Trophoblast cell (in vitro differentiated cells and primary cell): ENCODE results near the gene PDE1A.
A peak's percentile ranks its signal among the peaks of the same experiment; 100 is the strongest.

Experiments
- DNase-seq, 2 donors: peaks; one replicate each; pipeline ENCODE4 v3.0.0-alpha.2; 2016
- H2AFZ ChIP-seq: 2 replicates; pipeline ENCODE4 v1.6.1; 2013; ENCODE audit warnings: low read length, moderate library complexity, mild to moderate bottlenecking; ENCODE audit not compliant: insufficient read depth, poor library complexity
- H2AK5ac ChIP-seq: 2 replicates; pipeline ENCODE4 v1.6.1; 2013; ENCODE audit warnings: mild to moderate bottlenecking, low read length
- H2BK120ac ChIP-seq: 2 replicates; pipeline ENCODE4 v1.6.1; 2013; ENCODE audit warnings: low read length, mild to moderate bottlenecking, moderate library complexity; ENCODE audit not compliant: insufficient read depth, poor library complexity
- H2BK12ac ChIP-seq: 2 replicates; pipeline ENCODE4 v1.6.1; 2013; ENCODE audit warnings: mild to moderate bottlenecking, low read length, moderate library complexity
- H2BK5ac ChIP-seq: 2 replicates; pipeline ENCODE4 v1.6.1; 2013; ENCODE audit warnings: low read length, low read depth, moderate library complexity, mild to moderate bottlenecking; ENCODE audit not compliant: poor library complexity
- H3K14ac ChIP-seq: 2 replicates; pipeline ENCODE4 v1.6.1; 2013; ENCODE audit warnings: mild to moderate bottlenecking, low read length
- H3K18ac ChIP-seq: 2 replicates; pipeline ENCODE4 v1.6.1; 2013; ENCODE audit warnings: mild to moderate bottlenecking, low read length
- H3K23ac ChIP-seq: 2 replicates; pipeline ENCODE4 v1.6.1; 2013; ENCODE audit warnings: low read length
- H3K27ac ChIP-seq: 2 replicates; pipeline ENCODE4 v1.5.1; 2013; ENCODE audit warnings: low read depth, mild to moderate bottlenecking, inconsistent platforms, low read length, moderate library complexity
- H3K27me3 ChIP-seq: 2 replicates; pipeline ENCODE4 v1.6.1; 2013; ENCODE audit warnings: inconsistent platforms, mild to moderate bottlenecking, low read length, moderate library complexity; ENCODE audit not compliant: insufficient read depth
- H3K36me3 ChIP-seq, 2 experiments: 1 replicate in 1 of 2; 2 replicates in 1 of 2; pipeline ENCODE4 v1.6.1; 2013; ENCODE audit warnings: low read length in 2 of 2, mild to moderate bottlenecking in 2 of 2, moderate library complexity in 1 of 2; ENCODE audit not compliant: insufficient read depth in 2 of 2, control insufficient read depth in 1 of 2
- H3K4ac ChIP-seq: 2 replicates; pipeline ENCODE4 v1.6.1; 2013; ENCODE audit warnings: low read depth, mild to moderate bottlenecking, low read length, moderate library complexity
- H3K4me1 ChIP-seq, 2 experiments: 1 replicate in 1 of 2; 2 replicates in 1 of 2; pipeline ENCODE4 v1.6.1; 2013; ENCODE audit warnings: low read length in 2 of 2, mild to moderate bottlenecking in 2 of 2, moderate library complexity in 1 of 2; ENCODE audit not compliant: insufficient read depth in 2 of 2, control insufficient read depth in 1 of 2
- H3K4me2 ChIP-seq: 2 replicates; pipeline ENCODE4 v1.6.1; 2013; ENCODE audit warnings: inconsistent platforms, mild to moderate bottlenecking, low read length, moderate library complexity
- H3K4me3 ChIP-seq: 2 replicates; pipeline ENCODE4 v1.5.1; 2013; ENCODE audit warnings: mild to moderate bottlenecking, low read depth, low read length, inconsistent platforms
- H3K79me1 ChIP-seq: one replicate; pipeline ENCODE4 v1.6.1; 2013; ENCODE audit warnings: low read length
- H3K79me2 ChIP-seq: 2 replicates; pipeline ENCODE4 v1.6.1; 2013; ENCODE audit warnings: low read length, mild to moderate bottlenecking; ENCODE audit not compliant: control insufficient read depth, insufficient read depth, poor library complexity
- H3K9ac ChIP-seq: 2 replicates; pipeline ENCODE4 v1.6.1; 2013; ENCODE audit warnings: mild to moderate bottlenecking, low read length
- H3K9me3 ChIP-seq: 2 replicates; pipeline ENCODE4 v1.6.1; 2013; ENCODE audit warnings: low read depth, mild to moderate bottlenecking, control low read depth, inconsistent platforms, low read length; ENCODE audit not compliant: insufficient read depth
- H4K12ac ChIP-seq: 2 replicates; pipeline ENCODE4 v1.6.1; 2013; ENCODE audit warnings: low read depth, mild to moderate bottlenecking, low read length, moderate library complexity
- H4K8ac ChIP-seq: 2 replicates; pipeline ENCODE4 v1.6.1; 2013; ENCODE audit warnings: low read depth, mild to moderate bottlenecking, low read length, moderate library complexity
- H4K91ac ChIP-seq: one replicate; pipeline ENCODE4 v1.6.1; 2013; ENCODE audit warnings: low read depth, mild to moderate bottlenecking, low read length, moderate library complexity
- WGBS: extraction: QIAGEN DNeasy Blood & Tissue Kit; methylation state at CpG from one replicate; pipeline ENCODE4 v1.1.7; 2013; ENCODE audit warnings: missing lambda C conversion rate; ENCODE audit not compliant: insufficient read length, insufficient coverage; ENCODE audit errors: extremely low coverage; 5-methylcytosine and 5-hydroxymethylcytosine counted together

PDE1A gene

GRCh38 chr2:182372661-182373060 is 54.2 kb downstream of the PDE1A start:
- Histone ChIP-seq H3K9ac (no peak overlapping the region), H4K91ac (no peak overlapping the region), H3K27me3 (no peaks in the 10 kb centered on the region), H4K12ac (no peak overlapping the region), H3K9me3 (peaks cover 5% of the 10 kb centered on the region), H2BK5ac (peak overlapping the region; percentile 85), H3K4ac (no peak overlapping the region), H2AFZ (peak overlapping the region; percentile 8), H3K79me2 (no peaks in the 10 kb centered on the region), H3K4me1 (peaks cover 0 to 2% of the 10 kb centered on the region in 2 experiments), H3K36me3 (no peaks in the 10 kb centered on the region), H3K18ac (no peak overlapping the region), H3K4me2 (peak overlapping the region; percentile 19), H3K14ac (no peak overlapping the region), H3K27ac (peak overlapping the region; percentile 79), H2BK120ac (no peak overlapping the region), H4K8ac (no peak overlapping the region), H2BK12ac (no peak overlapping the region), H3K79me1 (no peaks in the 10 kb centered on the region), H3K23ac (no peak overlapping the region), H3K4me3 (no peak overlapping the region), H2AK5ac (no peak overlapping the region)
- no CpG with 5 or more reads among the region's 2 CpGs for WGBS
- DNase-seq = peak in 1 of 2 donors; percentile 43

DNA sequence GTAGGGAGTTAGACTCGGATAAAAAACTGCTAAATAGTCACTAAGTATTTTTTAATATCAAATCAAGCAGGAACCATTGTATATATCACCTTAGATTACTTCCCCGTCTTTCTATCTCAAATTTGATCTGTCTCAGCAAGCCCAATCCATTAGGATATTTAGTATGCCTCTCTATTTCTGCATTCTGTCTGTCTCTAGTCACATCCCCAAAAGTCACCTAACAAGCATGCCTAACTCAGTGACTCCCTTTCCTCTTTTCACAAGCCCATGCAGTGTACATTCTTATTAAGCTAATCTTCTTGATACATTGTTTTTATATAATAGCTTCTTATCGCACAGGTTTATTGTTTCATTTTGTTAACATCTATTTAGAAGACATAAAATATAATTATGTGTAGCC is 57.8 kb downstream of the PDE1A start:
- Histone ChIP-seq H3K9me3 (no peaks in the 10 kb centered on the region), H3K4me1 (peaks cover 0 to 2% of the 10 kb centered on the region in 2 experiments), H3K79me2 (no peaks in the 10 kb centered on the region), H3K79me1 (no peaks in the 10 kb centered on the region), H3K14ac (no peak overlapping the region), H3K23ac (no peak overlapping the region), H4K8ac (no peak overlapping the region), H3K27ac (no peak overlapping the region), H3K4me2 (no peak overlapping the region), H3K4me3 (no peak overlapping the region), H3K36me3 (no peaks in the 10 kb centered on the region), H3K4ac (no peak overlapping the region), H3K27me3 (no peaks in the 10 kb centered on the region), H2AFZ (no peak overlapping the region), H3K18ac (no peak overlapping the region), H3K9ac (no peak overlapping the region), H2BK12ac (no peak overlapping the region), H4K91ac (no peak overlapping the region), H2AK5ac (no peak overlapping the region), H2BK5ac (no peak overlapping the region), H2BK120ac (no peak overlapping the region), H4K12ac (no peak overlapping the region)
- no CpG with 5 or more reads among the region's 3 CpGs for WGBS
- DNase-seq = no peak

GRCh38 chr2:182368446-182368845 is 58.4 kb downstream of the PDE1A start:
- no peak overlapping the region for H2BK5ac ChIP-seq

GRCh38 chr2:182367401-182367800 is 59.4 kb downstream of the PDE1A start:
- H2AK5ac ChIP-seq = no peak overlapping the region
- H3K27ac ChIP-seq = no peak overlapping the region
- no CpG with 5 or more reads among the region's 2 CpGs for WGBS
- H3K18ac ChIP-seq = no peak overlapping the region
- H3K27me3 ChIP-seq = no peaks in the 10 kb centered on the region
- no peak overlapping the region for H3K4me3 ChIP-seq
- no peak overlapping the region for H4K91ac ChIP-seq
- H3K9me3 ChIP-seq = no peaks in the 10 kb centered on the region
- no peak overlapping the region for H3K23ac ChIP-seq
- no peaks in the 10 kb centered on the region for H3K79me1 ChIP-seq
- H3K4ac ChIP-seq = no peak overlapping the region
- H2BK12ac ChIP-seq = no peak overlapping the region
- no peak overlapping the region for H3K9ac ChIP-seq
- no peak overlapping the region for H2BK120ac ChIP-seq
- H3K14ac ChIP-seq = no peak overlapping the region
- no peak overlapping the region for H3K4me2 ChIP-seq
- no peaks in the 10 kb centered on the region for H3K4me1 ChIP-seq
- no peaks in the 10 kb centered on the region for H3K79me2 ChIP-seq
- H2BK5ac ChIP-seq = no peak overlapping the region
- H3K36me3 ChIP-seq = no peaks in the 10 kb centered on the region
- H2AFZ ChIP-seq = no peak overlapping the region
- no peak overlapping the region for H4K8ac ChIP-seq
- no peak overlapping the region for H4K12ac ChIP-seq
- DNase-seq = no peak

More at GRCh38 chr2:182368446-182368845, 58.4 kb downstream of the PDE1A start:
- Histone ChIP-seq H3K36me3 (no peaks in the 10 kb centered on the region), H3K18ac (no peak overlapping the region), H3K9ac (no peak overlapping the region), H3K4me2 (no peak overlapping the region), H4K91ac (no peak overlapping the region), H2AK5ac (no peak overlapping the region), H3K79me1 (no peaks in the 10 kb centered on the region), H3K27ac (no peak overlapping the region), H4K8ac (no peak overlapping the region), H2BK12ac (no peak overlapping the region), H3K9me3 (no peaks in the 10 kb centered on the region), H2AFZ (no peak overlapping the region), H2BK120ac (no peak overlapping the region), H3K4me1 (peaks cover 0 to 2% of the 10 kb centered on the region in 2 experiments), H3K14ac (no peak overlapping the region), H4K12ac (no peak overlapping the region), H3K27me3 (no peaks in the 10 kb centered on the region), H3K79me2 (no peaks in the 10 kb centered on the region), H3K4me3 (no peak overlapping the region), H3K23ac (no peak overlapping the region), H3K4ac (no peak overlapping the region)
- DNase-seq = no peak
